Neural cell (in vitro differentiated cells): ENCODE data around the gene SAMD10. TPM values are rescaled to one million over a fixed set of nuclear protein-coding genes. Genes with fewer than 3 reads are reported as not detected.

Experiments used
- H2AFZ ChIP-seq: fragments of 200-600, 300-800 bp; sonication (generic), shearing (Covaris generic); 2 replicates; pipeline ENCODE4 v1.6.0; 2014; ENCODE audit warnings: low read depth, mild to moderate bottlenecking, antibody characterized with exemption, low read length, moderate library complexity
- H3F3A ChIP-seq: fragments of 200-600 bp; shearing (Covaris generic); 2 replicates; pipeline ENCODE4 v1.6.1; 2016; ENCODE audit warnings: mild to moderate bottlenecking, moderate library complexity, mixed read lengths, antibody characterized with exemption, low read length; ENCODE audit not compliant: insufficient read depth, poor library complexity, severe bottlenecking
- H3K27ac ChIP-seq: fragments of 200-600, 300-800 bp; sonication (generic), shearing (Covaris generic); 2 replicates; pipeline ENCODE4 v1.5.1; 2014; ENCODE audit warnings: mild to moderate bottlenecking, low read length, moderate library complexity
- H3K27me3 ChIP-seq: fragments of 300-800, 200-600 bp; sonication (generic), shearing (Covaris generic); 2 replicates; pipeline ENCODE4 v1.6.0; 2014; ENCODE audit warnings: mild to moderate bottlenecking, low read depth, low read length, moderate library complexity; ENCODE audit not compliant: insufficient read depth
- H3K36me3 ChIP-seq: fragments of 300-800, 200-600 bp; sonication (generic), shearing (Covaris generic); 2 replicates; pipeline ENCODE4 v1.5.1; 2014; ENCODE audit warnings: mild to moderate bottlenecking, antibody characterized with exemption, low read length, moderate library complexity; ENCODE audit not compliant: insufficient read depth
- H3K4me2 ChIP-seq: fragments of 300-800, 200-600 bp; sonication (generic), shearing (Covaris generic); 2 replicates; pipeline ENCODE4 v1.6.0; 2014; ENCODE audit warnings: mild to moderate bottlenecking, low read length
- H3K4me3 ChIP-seq: fragments of 300-800, 200-600 bp; sonication (generic), shearing (Covaris generic); 2 replicates; pipeline ENCODE4 v1.5.1; 2014; ENCODE audit warnings: mild to moderate bottlenecking, low read length, moderate library complexity
- H3K79me2 ChIP-seq: fragments of 200-600 bp; shearing (Covaris generic); replicated peaks from 2 replicates; pipeline ENCODE4 v1.6.0; 2014; ENCODE audit warnings: mild to moderate bottlenecking, low read length, moderate library complexity; ENCODE audit not compliant: insufficient read depth
- H3K9ac ChIP-seq: fragments of 300-800, 200-600 bp; sonication (generic), shearing (Covaris generic); 2 replicates; pipeline ENCODE4 v1.6.1; 2016; ENCODE audit warnings: mild to moderate bottlenecking, low read length, mixed read lengths
- H3K9me2 ChIP-seq: fragments of 200-600 bp; shearing (Covaris generic); 2 replicates; pipeline ENCODE4 v1.6.1; 2016; ENCODE audit warnings: mild to moderate bottlenecking, low read length, mixed read lengths; ENCODE audit not compliant: insufficient read depth
- H3K9me3 ChIP-seq: fragments of 200-600, 300-800 bp; sonication (generic), shearing (Covaris generic); 2 replicates; pipeline ENCODE4 v1.6.1; 2016; ENCODE audit warnings: mild to moderate bottlenecking, mixed run types, low read length, moderate library complexity, mixed read lengths
- H4K20me1 ChIP-seq: fragments of 200-600 bp; shearing (Covaris generic); 2 replicates; pipeline ENCODE4 v1.6.1; 2016; ENCODE audit warnings: mild to moderate bottlenecking, mixed run types; ENCODE audit not compliant: insufficient read depth
- CTCF ChIP-seq: fragments of 450-650 bp; IDR thresholded peaks from 2 replicates; pipeline ENCODE4 v1.5.1; 2014; ENCODE audit warnings: antibody characterized with exemption, mild to moderate bottlenecking, moderate library complexity; ENCODE audit not compliant: poor library complexity, severe bottlenecking
- EP300 ChIP-seq: fragments of 450-650 bp; conservative IDR thresholded peaks from 2 replicates; pipeline ENCODE4 v1.6.1; 2014; ENCODE audit warnings: antibody characterized with exemption, mild to moderate bottlenecking, moderate library complexity; ENCODE audit not compliant: poor library complexity, severe bottlenecking
- EZH2 ChIP-seq: fragments of 200-600, 300-800 bp; shearing (Covaris generic), sonication (generic); IDR thresholded peaks from 2 replicates; pipeline ENCODE4 v1.6.1; 2014; ENCODE audit warnings: antibody characterized with exemption, low read length, borderline replicate concordance, mild to moderate bottlenecking; ENCODE audit not compliant: insufficient read depth, poor library complexity, severe bottlenecking
- MXI1 ChIP-seq: fragments of 450-650 bp; conservative IDR thresholded peaks from 2 replicates; pipeline ENCODE4 v1.6.1; 2014; ENCODE audit warnings: antibody characterized with exemption, mild to moderate bottlenecking; ENCODE audit not compliant: poor library complexity, severe bottlenecking
- POLR2AphosphoS5 ChIP-seq: IDR thresholded peaks from 2 replicates; pipeline ENCODE4 v1.6.1; 2012
- RAD21 ChIP-seq: fragments of 450-650 bp; conservative IDR thresholded peaks from 2 replicates; pipeline ENCODE4 v1.6.1; 2014; ENCODE audit warnings: antibody characterized with exemption, mild to moderate bottlenecking, moderate library complexity
- REST ChIP-seq: IDR thresholded peaks from 2 replicates; pipeline ENCODE4 v1.6.1; 2012; ENCODE audit warnings: borderline replicate concordance
- SMC3 ChIP-seq: fragments of 450-650 bp; conservative IDR thresholded peaks from 2 replicates; pipeline ENCODE4 v1.6.1; 2014; ENCODE audit warnings: antibody characterized with exemption, mild to moderate bottlenecking, moderate library complexity; ENCODE audit not compliant: poor library complexity
- TAF1 ChIP-seq: IDR thresholded peaks from 2 replicates; pipeline ENCODE4 v1.6.1; 2012; ENCODE audit warnings: low read depth
- polyA plus RNA-seq: library from polyadenylated mRNA; depleted of rRNA; stranded (reverse); fragments of >200 nt; gene quantifications from 2 replicates; pipeline ENCODE4 v1.2.3, GENCODE V29; 2014

Gene SAMD10
- polyA plus RNA-seq, 1 donor from 2014 or later: 23.3 TPM

GRCh38 chr20:63966172-63966943, 13.1 kb downstream of the SAMD10 start:
- H3K4me2 ChIP-seq: no peak overlapping the region
- no peak overlapping the region for H3K4me3 ChIP-seq
- H3K27ac ChIP-seq: no peak overlapping the region
- H3K9me2 ChIP-seq: no peaks in the 10 kb centered on the region
- no peaks in the 10 kb centered on the region for H3F3A ChIP-seq
- no peaks in the 10 kb centered on the region for H4K20me1 ChIP-seq
- peaks cover 8% of the 10 kb centered on the region for H3K79me2 ChIP-seq
- no peaks in the 10 kb centered on the region for H3K9me3 ChIP-seq
- no peak overlapping the region for H2AFZ ChIP-seq
- H3K9ac ChIP-seq: no peak overlapping the region
- TF ChIP-seq REST (no peak), SMC3 (no peak), EZH2 (no peak), MXI1 (no peak), POLR2AphosphoS5 (no peak), EP300 (no peak), CTCF (no peak), RAD21 (no peak), TAF1 (no peak)
- H3K27me3 ChIP-seq: no peaks in the 10 kb centered on the region
- H3K36me3 ChIP-seq: no peaks in the 10 kb centered on the region

- H3K36me3 ChIP-seq: no peaks in the 10 kb centered on the region
- no peaks in the 10 kb centered on the region for H4K20me1 ChIP-seq
- H3K9me2 ChIP-seq: no peaks in the 10 kb centered on the region
- H2AFZ ChIP-seq: no peak overlapping the region
- TF ChIP-seq MXI1 (no peak), REST (no peak), SMC3 (no peak), POLR2AphosphoS5 (no peak), EP300 (no peak), TAF1 (no peak), CTCF (no peak), EZH2 (no peak), RAD21 (no peak)
- no peak overlapping the region for H3K4me2 ChIP-seq
- no peaks in the 10 kb centered on the region for H3K27me3 ChIP-seq
- peaks cover 8% of the 10 kb centered on the region for H3K79me2 ChIP-seq
- H3K4me3 ChIP-seq: no peak overlapping the region
- no peak overlapping the region for H3K9ac ChIP-seq
- H3K27ac ChIP-seq: no peak overlapping the region
- H3F3A ChIP-seq: no peaks in the 10 kb centered on the region
- H3K9me3 ChIP-seq: no peaks in the 10 kb centered on the region
Measured at GRCh38 chr20:63964412-63964811, 15.0 kb downstream of the SAMD10 start.
